HAP-1 (cell line): Measurements from ENCODE around the gene IL5RA.

Source experiments
- DNase-seq, 2 experiments: peaks; one replicate each; pipeline ENCODE4 v3.0.0-alpha.2; 2016 to 2020; ENCODE audit warnings: low spot score in 2 of 2
- H3K27me3 ChIP-seq: fragments of 250-450 bp; sonication (Bioruptor Pico); 2 replicates; pipeline ENCODE4 v1.5.1; 2020; ENCODE audit warnings: low read depth, mild to moderate bottlenecking, moderate library complexity
- H3K36me3 ChIP-seq: fragments of 250-450 bp; sonication (Bioruptor Pico); replicated peaks from 2 replicates; pipeline ENCODE4 v1.5.1; 2020; ENCODE audit warnings: mild to moderate bottlenecking
- H3K4me1 ChIP-seq: fragments of 250-450 bp; sonication (Bioruptor Pico); 2 replicates; pipeline ENCODE4 v1.5.1; 2020; ENCODE audit warnings: mild to moderate bottlenecking
- H3K4me3 ChIP-seq: fragments of 250-450 bp; sonication (Bioruptor Pico); 2 replicates; pipeline ENCODE4 v1.5.1; 2020; ENCODE audit warnings: mild to moderate bottlenecking, moderate library complexity
- H3K9me3 ChIP-seq: fragments of 250-450 bp; sonication (Bioruptor Pico); 2 replicates; pipeline ENCODE4 v1.5.1; 2020; ENCODE audit warnings: mild to moderate bottlenecking, moderate library complexity
- in situ Hi-C: fragments of 300-500 bp; cut with MboI; formaldehyde crosslinking; loops from 3 replicates; pipeline ENCODE4 v1.14.3; 2020; ENCODE audit warnings: low sequenced_read_pairs, inconsistent platforms, mixed read lengths

The IL5RA gene

DNA sequence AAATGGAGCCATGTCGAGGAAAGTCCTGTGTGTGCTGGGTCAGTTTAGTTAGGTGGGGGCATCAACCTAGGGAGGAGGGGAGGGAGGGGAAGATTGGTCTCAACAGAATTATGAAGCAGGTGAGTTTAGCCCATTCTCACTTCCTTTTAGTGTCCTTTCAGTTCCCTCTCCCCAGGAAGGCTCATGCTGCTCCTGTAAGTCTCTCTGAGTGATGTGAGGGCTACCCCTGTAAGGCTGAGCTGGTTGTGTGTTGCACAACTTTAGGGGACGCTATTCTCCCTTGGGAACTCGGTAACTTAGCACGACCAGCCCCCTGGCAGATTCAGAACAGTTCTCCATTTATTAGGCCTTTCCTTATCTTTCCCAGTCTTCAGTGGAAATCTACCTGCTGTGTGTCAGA lies 21.2 kb downstream of the IL5RA start:
- Histone ChIP-seq H3K27me3 (no peaks in the 10 kb centered on the region), H3K4me1 (no peaks in the 10 kb centered on the region), H3K9me3 (no peaks in the 10 kb centered on the region), H3K4me3 (no peak overlapping the region), H3K36me3 (no peaks in the 10 kb centered on the region)
- DNase-seq: no peak
- in situ Hi-C loops: no loop called here

DNA sequence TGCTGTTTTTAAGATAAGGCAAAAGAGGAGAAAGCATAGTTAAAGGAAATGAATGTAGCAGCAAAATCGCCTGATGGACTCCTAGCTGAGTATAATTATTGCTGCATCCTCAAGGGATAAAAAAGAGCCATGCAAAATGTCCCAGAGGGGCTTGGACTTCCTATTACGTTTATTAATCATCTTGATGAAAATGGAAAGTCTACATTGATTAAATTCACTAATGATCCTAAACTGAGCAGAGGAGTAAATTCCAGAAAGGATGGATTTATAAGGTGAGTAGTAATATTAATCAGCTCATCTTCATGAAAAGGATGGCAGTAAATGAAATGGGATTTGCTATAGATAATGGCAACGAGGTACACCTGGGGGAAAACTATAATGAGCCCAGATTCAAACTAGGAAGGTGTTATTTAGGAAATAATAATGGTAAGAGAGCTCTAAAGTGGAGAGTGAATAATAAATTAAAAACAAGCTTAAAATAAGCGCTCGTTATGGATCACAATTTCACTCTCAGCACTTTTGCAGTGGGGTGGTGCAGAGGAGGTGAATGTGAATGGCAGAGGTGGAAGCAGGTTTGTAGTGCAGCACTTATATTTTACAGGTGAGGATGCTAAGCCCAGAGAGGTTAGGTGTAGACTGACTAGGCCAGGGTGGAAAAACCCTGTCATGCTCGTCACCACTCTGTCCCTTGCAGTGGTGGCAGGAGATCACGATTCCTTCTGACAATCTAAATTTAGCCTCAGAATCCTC lies 22.3 kb downstream of the IL5RA start:
- no peaks in the 10 kb centered on the region for H3K36me3 ChIP-seq
- no peaks in the 10 kb centered on the region for H3K9me3 ChIP-seq
- no peak for DNase-seq
- no peak overlapping the region for H3K4me3 ChIP-seq
- H3K27me3 ChIP-seq: no peaks in the 10 kb centered on the region
- no peaks in the 10 kb centered on the region for H3K4me1 ChIP-seq
- in situ Hi-C loops: no loop called here

DNA sequence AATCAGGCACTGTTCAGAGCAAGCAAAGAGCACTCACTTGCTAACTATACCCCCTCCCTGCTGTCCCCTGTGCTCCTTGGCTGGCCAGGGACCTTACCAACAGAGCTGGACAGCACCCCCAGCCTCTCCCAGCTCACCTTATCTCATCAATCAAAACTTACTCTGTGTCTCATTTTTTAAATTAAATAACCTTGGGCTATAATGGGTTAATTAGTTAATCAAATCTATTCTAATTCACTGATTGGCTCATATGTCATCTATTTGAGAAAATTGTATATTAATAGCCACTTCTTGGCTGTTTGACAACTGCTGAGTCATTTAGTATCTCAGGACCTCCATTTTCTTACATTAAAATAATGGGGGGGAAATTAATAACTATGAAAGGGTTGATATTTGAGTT lies 22.9 kb downstream of the IL5RA start:
- H3K36me3 ChIP-seq: no peaks in the 10 kb centered on the region
- H3K4me1 ChIP-seq: no peaks in the 10 kb centered on the region
- H3K9me3 ChIP-seq: no peaks in the 10 kb centered on the region
- H3K27me3 ChIP-seq: no peaks in the 10 kb centered on the region
- DNase-seq: no peak
- in situ Hi-C loops: no loop called here
- no peak overlapping the region for H3K4me3 ChIP-seq

DNA sequence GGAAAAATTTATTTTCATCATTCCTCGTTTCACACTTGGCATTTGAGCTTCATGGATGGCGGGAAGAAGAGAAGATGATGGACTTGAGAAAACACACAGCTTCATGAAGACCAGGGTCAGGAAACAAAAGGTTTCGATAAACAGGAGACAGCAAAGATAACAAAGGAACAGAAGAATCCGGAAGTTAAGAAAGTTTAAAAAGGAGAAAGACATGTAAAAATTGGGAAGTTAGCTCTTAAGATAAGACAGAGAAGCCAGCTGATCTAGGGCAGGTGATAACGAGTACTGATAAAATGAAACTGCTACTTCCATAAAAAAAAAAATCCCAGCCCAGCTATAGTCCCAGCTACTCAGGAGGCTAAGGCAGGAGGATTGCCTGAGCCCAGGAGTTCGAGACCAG lies 23.9 kb downstream of the IL5RA start:
- DNase-seq: no peak
- no peaks in the 10 kb centered on the region for H3K36me3 ChIP-seq
- H3K27me3 ChIP-seq: no peaks in the 10 kb centered on the region
- H3K4me3 ChIP-seq: no peak overlapping the region
- in situ Hi-C loops: no loop called here
- no peaks in the 10 kb centered on the region for H3K4me1 ChIP-seq
- no peaks in the 10 kb centered on the region for H3K9me3 ChIP-seq

- Histone ChIP-seq H3K36me3 (no peaks in the 10 kb centered on the region), H3K9me3 (no peaks in the 10 kb centered on the region), H3K27me3 (no peaks in the 10 kb centered on the region), H3K4me1 (no peaks in the 10 kb centered on the region), H3K4me3 (no peak overlapping the region)
- in situ Hi-C loops: no loop called here
- no peak for DNase-seq
These were observed 24.4 kb downstream of the IL5RA start for GRCh38 chr3:3085782-3086181.

- in situ Hi-C loops: no loop called here
These were observed 25.3 kb downstream of the IL5RA start for GRCh38 chr3:3084890-3085289.

GRCh38 chr3:3082234-3082924 lies 27.8 kb downstream of the IL5RA start:
- in situ Hi-C loops: no loop called here
- Histone ChIP-seq H3K9me3 (no peaks in the 10 kb centered on the region), H3K4me3 (no peak overlapping the region), H3K27me3 (no peaks in the 10 kb centered on the region), H3K4me1 (no peaks in the 10 kb centered on the region), H3K36me3 (no peaks in the 10 kb centered on the region)
- no peak for DNase-seq

More at GRCh38 chr3:3084890-3085289, 25.3 kb downstream of the IL5RA start:
- no peaks in the 10 kb centered on the region for H3K9me3 ChIP-seq
- H3K4me1 ChIP-seq: no peaks in the 10 kb centered on the region
- no peaks in the 10 kb centered on the region for H3K27me3 ChIP-seq
- no peak overlapping the region for H3K4me3 ChIP-seq
- DNase-seq: no peak
- H3K36me3 ChIP-seq: no peaks in the 10 kb centered on the region

GRCh38 chr3:3081381-3082233 lies 28.6 kb downstream of the IL5RA start:
- no peaks in the 10 kb centered on the region for H3K4me1 ChIP-seq
- in situ Hi-C loops: no loop called here
- no peak overlapping the region for H3K4me3 ChIP-seq
- DNase-seq: no peak
- no peaks in the 10 kb centered on the region for H3K9me3 ChIP-seq
- no peaks in the 10 kb centered on the region for H3K36me3 ChIP-seq
- no peaks in the 10 kb centered on the region for H3K27me3 ChIP-seq

- in situ Hi-C loops: no loop called here
- Histone ChIP-seq H3K9me3 (no peaks in the 10 kb centered on the region), H3K4me3 (no peak overlapping the region), H3K4me1 (no peaks in the 10 kb centered on the region), H3K36me3 (no peaks in the 10 kb centered on the region), H3K27me3 (no peaks in the 10 kb centered on the region)
- DNase-seq: no peak
These were observed 29.9 kb downstream of the IL5RA start for GRCh38 chr3:3080309-3080708.

- H3K27me3 ChIP-seq: no peaks in the 10 kb centered on the region
These were observed 35.5 kb downstream of the IL5RA start for GRCh38 chr3:3074551-3075257.

DNA sequence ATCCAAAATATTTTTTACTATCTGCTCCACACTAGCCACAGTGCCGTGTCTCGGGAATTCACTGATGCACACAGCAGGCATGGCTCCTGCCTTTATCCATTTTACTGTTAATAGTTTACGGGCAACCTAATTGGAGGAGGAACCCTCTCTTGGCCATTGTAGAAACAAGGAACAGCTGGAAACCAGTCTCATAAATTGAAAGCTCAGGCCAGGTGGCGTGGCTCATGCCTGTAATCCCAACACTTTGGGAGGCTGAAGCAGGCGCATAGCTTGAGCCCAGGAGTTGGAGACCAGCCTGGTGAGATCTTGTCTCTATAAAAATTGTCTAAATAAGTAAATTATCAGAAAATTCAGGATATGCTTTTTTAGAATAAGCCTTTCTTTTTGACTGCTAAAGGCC lies 39.0 kb downstream of the IL5RA start:
- in situ Hi-C loops: no loop called here
- no peak for DNase-seq
- Histone ChIP-seq H3K4me1 (no peaks in the 10 kb centered on the region), H3K4me3 (no peak overlapping the region), H3K9me3 (no peaks in the 10 kb centered on the region), H3K27me3 (no peaks in the 10 kb centered on the region), H3K36me3 (no peaks in the 10 kb centered on the region)

More at GRCh38 chr3:3074551-3075257, 35.5 kb downstream of the IL5RA start:
- H3K9me3 ChIP-seq: no peaks in the 10 kb centered on the region
- no peaks in the 10 kb centered on the region for H3K36me3 ChIP-seq
- no peak overlapping the region for H3K4me3 ChIP-seq
- H3K4me1 ChIP-seq: no peaks in the 10 kb centered on the region
- in situ Hi-C loops: no loop called here
- DNase-seq: no peak

- H3K36me3 ChIP-seq: no peaks in the 10 kb centered on the region
- DNase-seq: no peak
- H3K9me3 ChIP-seq: no peaks in the 10 kb centered on the region
- no peaks in the 10 kb centered on the region for H3K4me1 ChIP-seq
- no peaks in the 10 kb centered on the region for H3K27me3 ChIP-seq
- in situ Hi-C loops: no loop called here
- H3K4me3 ChIP-seq: no peak overlapping the region
These were observed 40.5 kb downstream of the IL5RA start for GRCh38 chr3:3069723-3070122.

GRCh38 chr3:3068358-3068881 lies 41.8 kb downstream of the IL5RA start:
- no peaks in the 10 kb centered on the region for H3K4me1 ChIP-seq
- H3K4me3 ChIP-seq: no peak overlapping the region
- no peaks in the 10 kb centered on the region for H3K9me3 ChIP-seq
- DNase-seq: no peak
- H3K36me3 ChIP-seq: no peaks in the 10 kb centered on the region
- in situ Hi-C loops: no loop called here
- H3K27me3 ChIP-seq: no peaks in the 10 kb centered on the region
